Measurements from ENCODE around the gene DYNC1H1.

The DYNC1H1 gene

GRCh38 chr14:102005336-102005735 is 41.0 kb downstream of the DYNC1H1 start:
- no peak for DNase-seq

GRCh38 chr14:102007916-102008418 is 43.6 kb downstream of the DYNC1H1 start:
- no peak for DNase-seq

- DNase-seq, result no peak
These were observed 44.5 kb downstream of the DYNC1H1 start for GRCh38 chr14:102008891-102009290.

DNA sequence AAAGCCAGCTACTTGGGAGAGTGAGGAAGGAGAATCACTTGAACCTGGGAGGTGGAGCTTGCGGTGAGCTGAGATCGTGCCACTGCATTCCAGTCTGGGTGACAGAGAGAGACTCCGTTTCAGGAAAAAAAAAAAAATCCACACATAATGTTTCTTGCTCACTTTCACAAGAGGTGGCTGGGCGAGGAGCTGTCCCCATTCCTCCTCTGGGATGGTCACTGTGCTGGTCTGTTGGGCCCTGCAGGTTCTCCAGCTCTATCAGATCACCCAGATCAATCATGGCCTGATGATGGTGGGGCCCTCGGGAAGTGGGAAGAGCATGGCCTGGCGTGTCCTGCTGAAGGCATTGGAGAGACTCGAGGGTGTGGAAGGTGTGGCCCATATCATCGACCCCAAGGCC is 47.3 kb downstream of the DYNC1H1 start:
- no peak for DNase-seq

DNA sequence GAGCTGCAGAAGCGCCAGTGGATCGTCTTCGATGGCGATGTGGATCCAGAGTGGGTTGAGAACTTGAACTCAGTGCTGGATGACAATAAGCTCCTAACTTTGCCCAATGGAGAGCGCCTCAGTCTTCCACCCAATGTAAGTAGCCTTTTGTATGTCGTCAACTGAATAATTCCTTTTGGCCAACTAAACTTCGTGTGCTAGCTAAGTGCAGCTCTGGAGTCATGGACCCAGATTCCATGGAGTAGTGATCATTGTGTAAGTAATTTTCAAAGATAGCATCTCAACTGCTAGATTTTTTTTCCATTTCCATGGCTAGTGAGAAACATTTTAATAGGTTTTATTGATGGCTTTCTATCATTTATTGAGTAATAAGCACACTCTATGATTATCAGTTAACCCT is 48.0 kb downstream of the DYNC1H1 start:
- no peak for DNase-seq

DNA sequence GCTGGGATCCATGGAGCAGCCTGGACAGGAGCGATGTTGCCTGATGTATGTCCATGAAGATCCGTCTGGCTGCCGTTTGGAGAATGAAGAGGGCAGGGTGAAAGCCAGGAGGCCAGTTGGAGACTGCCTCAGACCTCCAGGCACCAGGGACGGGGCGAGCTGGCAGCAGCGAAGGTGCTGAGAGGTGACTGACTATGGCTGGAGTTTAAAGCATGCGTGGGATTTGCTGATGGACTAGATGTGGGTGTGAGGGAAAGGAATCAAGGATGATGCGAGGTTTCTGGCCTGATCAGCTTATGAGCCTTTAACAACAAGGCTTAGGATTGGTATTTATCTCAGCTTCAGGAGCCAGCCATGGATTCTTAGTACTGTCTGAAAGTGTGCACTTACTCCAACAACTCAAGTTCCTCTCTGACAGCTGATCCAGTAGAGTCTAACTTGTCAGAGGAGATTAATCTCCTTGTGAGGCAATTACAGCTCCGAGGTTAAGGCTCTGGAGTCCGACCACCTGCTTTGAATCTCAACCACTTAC is 49.4 kb downstream of the DYNC1H1 start:
- no peak for DNase-seq

DNA sequence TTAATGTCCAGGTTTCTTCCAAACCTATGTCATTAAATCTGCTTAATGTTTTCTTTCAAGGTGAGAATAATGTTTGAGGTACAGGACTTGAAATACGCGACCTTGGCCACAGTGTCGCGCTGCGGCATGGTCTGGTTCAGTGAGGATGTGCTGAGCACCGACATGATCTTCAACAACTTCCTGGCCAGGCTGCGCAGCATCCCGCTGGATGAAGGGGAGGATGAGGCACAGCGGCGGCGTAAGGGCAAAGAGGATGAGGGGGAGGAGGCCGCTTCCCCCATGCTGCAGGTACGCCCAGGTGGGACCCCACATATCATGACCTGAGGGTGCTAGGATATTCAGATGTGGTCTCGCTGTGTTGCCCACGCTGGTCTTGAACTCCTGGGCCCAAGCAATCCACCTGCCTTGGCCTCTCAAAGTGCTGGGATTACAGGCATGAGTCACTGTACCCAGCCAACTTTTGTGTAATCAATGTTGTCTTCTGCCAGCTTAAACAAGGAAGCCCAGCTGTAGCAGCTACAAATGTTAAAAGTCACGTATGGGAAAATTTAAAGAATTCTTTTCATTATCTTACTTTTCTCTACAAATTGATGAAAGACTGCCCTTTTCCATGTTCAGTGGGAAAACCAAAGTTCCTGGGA is 50.8 kb downstream of the DYNC1H1 start:
- DNase-seq, result no peak

DNA sequence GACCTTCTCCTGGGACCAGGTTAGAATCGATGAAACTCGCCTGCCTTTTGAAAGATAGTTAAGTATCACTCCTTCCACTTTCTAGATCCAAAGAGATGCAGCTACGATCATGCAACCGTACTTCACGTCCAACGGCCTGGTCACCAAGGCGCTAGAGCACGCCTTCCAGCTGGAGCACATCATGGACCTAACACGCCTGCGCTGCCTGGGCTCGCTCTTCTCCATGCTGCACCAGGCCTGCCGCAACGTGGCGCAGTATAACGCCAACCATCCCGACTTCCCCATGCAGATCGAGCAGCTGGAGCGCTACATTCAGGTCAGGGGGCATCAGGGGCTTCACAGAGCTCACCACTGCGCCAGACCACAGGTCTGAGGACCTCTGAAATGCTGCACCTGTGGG is 51.4 kb downstream of the DYNC1H1 start:
- DNase-seq, result no peak

GRCh38 chr14:102016420-102017090 is 52.2 kb downstream of the DYNC1H1 start:
- no peak for DNase-seq

DNA sequence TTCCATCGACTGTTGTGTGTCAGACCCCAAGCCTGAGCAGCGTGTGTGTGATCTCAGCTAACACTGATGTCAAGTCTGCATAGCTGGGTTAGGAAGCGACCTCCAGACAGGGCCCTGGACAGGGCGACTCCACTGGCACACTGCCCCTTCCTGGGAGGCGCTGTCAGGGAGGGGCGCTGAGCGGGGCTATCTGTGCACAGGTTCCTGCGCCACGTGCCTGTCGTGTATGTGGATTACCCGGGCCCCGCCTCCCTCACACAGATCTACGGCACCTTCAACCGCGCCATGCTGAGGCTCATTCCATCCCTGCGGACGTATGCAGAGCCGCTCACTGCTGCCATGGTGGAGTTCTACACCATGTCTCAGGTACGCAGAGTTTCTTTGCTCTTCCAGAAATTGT is 53.9 kb downstream of the DYNC1H1 start:
- DNase-seq, result no peak

DNA sequence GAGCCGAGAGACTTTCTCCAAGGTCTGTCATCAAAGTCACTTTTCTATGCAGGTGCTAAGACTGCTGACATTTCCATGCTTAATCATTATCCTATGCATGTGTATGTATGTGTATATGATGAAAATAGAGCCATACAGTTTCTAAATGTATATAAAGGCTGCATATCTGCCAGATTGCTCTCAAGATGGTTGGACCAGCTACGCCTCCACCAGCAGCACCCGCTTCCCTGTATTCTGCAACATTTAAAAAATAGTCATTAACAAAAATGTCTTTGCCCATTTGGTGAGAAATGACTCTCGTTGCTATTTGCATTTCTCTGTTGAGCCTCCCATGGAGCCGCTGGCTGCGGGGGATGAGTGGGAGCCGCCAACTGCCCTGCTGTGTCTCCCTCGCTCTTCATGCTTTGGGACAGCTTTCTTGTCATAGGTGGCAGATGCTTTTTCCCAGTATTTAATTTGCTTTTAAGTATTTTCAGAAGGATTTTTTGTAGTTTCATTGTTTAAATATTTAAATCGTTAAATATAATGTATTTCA is 54.7 kb downstream of the DYNC1H1 start:
- no peak for DNase-seq

- no peak for DNase-seq
These were observed 55.9 kb downstream of the DYNC1H1 start for GRCh38 chr14:102020058-102020971.

- DNase-seq, result no peak
These were observed 62.6 kb downstream of the DYNC1H1 start for GRCh38 chr14:102026934-102027333.

- DNase-seq, result no peak
These were observed 63.6 kb downstream of the DYNC1H1 start for GRCh38 chr14:102027951-102028350.

- no peak for DNase-seq
These were observed 64.4 kb downstream of the DYNC1H1 start for GRCh38 chr14:102028733-102029132.

DNA sequence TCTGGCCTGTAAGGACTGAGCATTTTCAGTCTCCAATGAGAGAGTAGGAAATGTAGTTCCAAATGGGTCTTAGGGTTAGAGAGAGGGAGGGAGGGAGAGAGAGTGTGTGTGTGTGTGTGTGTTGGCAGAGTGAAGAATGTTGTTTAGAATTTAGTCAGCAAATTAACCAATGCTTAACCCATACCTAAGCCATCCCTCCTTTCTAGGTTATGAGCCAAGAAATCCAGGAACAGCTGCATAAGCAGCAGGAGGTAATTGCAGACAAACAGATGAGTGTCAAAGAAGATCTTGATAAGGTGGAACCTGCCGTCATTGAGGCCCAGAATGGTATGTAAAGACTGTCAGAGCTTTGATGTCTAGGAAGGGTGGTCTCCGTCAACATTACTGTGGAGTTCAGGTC is 65.6 kb downstream of the DYNC1H1 start:
- no peak for DNase-seq

DNA sequence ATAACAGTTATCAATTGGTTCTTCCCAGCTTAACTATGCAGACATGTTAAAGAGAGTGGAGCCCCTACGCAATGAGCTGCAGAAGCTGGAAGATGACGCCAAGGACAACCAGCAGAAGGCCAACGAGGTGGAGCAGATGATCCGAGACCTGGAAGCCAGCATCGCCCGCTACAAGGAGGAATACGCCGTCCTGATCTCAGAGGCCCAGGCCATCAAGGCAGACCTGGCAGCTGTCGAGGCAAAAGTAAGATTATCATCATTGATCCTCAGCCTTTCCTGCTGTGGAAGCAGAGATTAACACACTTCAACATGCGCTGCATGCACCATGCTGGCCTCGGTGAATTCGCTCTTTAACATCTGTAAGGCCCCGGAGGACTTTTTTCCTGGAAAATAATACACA is 68.9 kb downstream of the DYNC1H1 start:
- no peak for DNase-seq

- DNase-seq, result no peak
These were observed 69.9 kb downstream of the DYNC1H1 start for GRCh38 chr14:102034301-102034700.

DNA sequence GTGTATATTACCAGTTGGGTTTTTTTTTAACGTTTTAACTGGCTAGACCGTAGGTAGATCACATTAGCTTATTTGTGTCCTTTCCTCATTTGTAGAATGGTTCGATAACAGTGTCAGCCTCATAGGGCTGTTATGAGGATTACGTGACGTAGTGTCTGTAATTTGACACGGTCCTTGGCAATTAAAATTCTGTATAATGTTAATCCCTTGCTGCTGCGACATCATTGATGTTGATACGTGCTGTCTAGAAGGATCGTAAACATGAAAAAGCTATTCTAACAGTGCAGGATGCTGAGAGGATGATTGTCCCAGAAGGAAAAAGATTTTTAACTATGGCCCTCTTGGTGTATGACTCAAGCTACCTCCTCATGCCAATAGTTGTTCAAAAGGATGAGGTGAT is 71.5 kb downstream of the DYNC1H1 start:
- no peak for DNase-seq

DNA sequence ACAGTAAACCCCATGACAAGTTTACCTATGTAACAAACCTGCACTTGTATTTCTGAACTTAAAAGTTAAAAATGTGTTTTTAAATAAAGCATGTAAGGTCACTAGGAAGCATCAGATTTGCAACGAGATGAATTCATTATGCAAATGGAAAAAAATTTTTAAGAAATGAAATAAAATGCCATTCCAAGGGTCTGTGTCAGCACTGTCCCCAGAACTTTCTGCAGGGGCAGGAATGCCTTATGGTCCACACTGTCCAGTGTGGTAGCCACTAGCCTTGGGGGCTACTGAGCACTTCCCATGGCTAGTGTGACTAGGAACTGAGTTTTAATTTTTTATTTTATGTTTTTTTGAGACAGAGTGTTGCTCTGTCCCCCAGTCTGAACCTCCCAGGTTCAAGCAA is 73.3 kb downstream of the DYNC1H1 start:
- no peak for DNase-seq

DNA sequence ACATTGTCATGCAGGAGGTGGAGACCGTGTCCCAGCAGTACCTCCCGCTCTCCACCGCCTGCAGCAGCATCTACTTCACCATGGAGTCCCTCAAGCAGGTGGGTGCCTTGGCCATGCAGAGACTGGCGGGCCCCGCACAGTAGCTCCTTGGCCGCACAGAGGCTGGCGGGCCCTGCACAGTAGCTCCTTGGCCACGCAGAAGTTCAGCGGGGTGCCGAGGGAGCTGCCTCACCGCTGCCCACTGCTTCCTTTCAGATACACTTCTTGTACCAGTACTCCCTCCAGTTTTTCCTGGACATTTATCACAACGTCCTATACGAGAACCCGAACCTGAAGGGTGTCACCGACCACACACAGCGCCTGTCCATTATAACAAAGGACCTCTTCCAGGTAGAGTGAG is 74.8 kb downstream of the DYNC1H1 start:
- no peak for DNase-seq

DNA sequence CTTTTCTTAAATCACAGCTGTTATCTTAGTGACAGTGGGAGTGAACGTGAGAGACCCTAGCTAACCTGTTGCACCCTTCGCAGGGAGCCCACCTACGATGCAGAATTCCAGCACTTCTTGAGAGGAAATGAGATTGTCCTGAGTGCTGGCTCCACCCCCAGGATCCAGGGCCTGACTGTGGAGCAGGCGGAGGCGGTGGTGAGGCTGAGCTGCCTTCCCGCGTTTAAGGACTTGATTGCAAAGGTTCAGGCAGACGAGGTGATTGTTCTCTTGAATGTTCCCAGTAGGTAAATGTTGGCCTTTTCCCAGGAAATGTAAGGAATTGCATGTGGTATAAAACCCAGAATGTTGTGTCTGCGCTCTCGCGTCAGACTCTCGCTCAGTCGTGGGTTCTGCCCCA is 75.8 kb downstream of the DYNC1H1 start:
- no peak for DNase-seq

GRCh38 chr14:102042699-102043098 is 78.3 kb downstream of the DYNC1H1 start:
- no peak for DNase-seq
